ENCODE measurements around the gene COL4A1.

DNA sequence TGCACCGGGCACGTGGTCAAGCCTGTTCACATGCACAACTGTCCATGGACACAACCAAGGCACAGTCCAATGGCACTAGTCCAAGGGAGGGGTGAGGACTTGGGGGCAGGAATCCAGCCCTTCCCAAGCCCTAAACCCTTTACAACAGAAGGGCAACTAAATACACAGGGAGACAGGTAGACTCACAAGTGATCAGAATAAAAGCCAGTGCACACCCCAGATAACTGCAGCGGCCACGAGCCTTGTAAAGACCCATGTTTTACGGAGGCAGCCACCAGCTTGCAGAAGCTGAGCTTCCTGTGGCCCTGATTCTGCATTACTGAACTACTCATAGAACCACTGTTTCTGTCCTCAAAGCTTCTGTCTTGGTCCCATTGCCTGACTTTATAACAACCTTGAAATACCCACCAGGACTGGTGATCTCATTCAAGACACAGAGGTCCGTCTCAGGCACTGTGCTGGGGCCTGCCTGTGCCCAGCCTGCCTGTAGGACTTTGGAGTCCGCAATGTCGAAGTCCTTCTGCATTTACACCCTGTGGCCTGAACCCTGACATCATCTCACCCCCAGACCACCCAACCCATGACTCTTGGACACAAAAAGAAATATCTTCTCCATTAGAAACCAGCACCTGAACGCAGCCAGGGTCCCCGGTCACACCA lies 181.2 kb downstream of the COL4A1 start:
- TF ChIP-seq, protein P1, sequence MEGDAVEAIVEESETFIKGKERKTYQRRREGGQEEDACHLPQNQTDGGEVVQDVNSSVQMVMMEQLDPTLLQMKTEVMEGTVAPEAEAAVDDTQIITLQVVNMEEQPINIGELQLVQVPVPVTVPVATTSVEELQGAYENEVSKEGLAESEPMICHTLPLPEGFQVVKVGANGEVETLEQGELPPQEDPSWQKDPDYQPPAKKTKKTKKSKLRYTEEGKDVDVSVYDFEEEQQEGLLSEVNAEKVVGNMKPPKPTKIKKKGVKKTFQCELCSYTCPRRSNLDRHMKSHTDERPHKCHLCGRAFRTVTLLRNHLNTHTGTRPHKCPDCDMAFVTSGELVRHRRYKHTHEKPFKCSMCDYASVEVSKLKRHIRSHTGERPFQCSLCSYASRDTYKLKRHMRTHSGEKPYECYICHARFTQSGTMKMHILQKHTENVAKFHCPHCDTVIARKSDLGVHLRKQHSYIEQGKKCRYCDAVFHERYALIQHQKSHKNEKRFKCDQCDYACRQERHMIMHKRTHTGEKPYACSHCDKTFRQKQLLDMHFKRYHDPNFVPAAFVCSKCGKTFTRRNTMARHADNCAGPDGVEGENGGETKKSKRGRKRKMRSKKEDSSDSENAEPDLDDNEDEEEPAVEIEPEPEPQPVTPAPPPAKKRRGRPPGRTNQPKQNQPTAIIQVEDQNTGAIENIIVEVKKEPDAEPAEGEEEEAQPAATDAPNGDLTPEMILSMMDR (IDR thresholded peaks at IDR 0.05) = no peak
- TF ChIP-seq POLR2AphosphoS5 (IDR thresholded peaks at IDR 0.05) = no peak

Measured in upper lobe of left lung (tissue), 4 donors.